GM18517 (cell line): ENCODE data around the gene IZUMO2.
"Not testable (repeated sequence)": the region's sequence is repeated elsewhere in the genome, so short reads cannot be mapped to it uniquely, and the experiment has no call there.

Source experiments
- ATAC-seq: cut with Tn5 transposase; IDR thresholded peaks from one replicate; pipeline ENCODE4 v1.9.1; 2021; ENCODE audit warnings: mild to moderate bottlenecking, moderate library complexity; ENCODE audit not compliant: unreplicated experiment

The IZUMO2 gene

GRCh38 chr19:50136603-50137365, 26.3 kb downstream of the IZUMO2 start:
- ATAC-seq, result not testable (repeated sequence)

- ATAC-seq, result not testable (repeated sequence)
These were observed 27.1 kb downstream of the IZUMO2 start for GRCh38 chr19:50135856-50136602.

GRCh38 chr19:50134777-50135719, 28.0 kb downstream of the IZUMO2 start:
- ATAC-seq, result not testable (repeated sequence)

- not testable (repeated sequence) for ATAC-seq
These were observed 29.3 kb downstream of the IZUMO2 start for GRCh38 chr19:50133518-50134492.

- ATAC-seq, result not testable (repeated sequence)
These were observed 59.1 kb downstream of the IZUMO2 start for GRCh38 chr19:50104012-50104411.

GRCh38 chr19:50103405-50103804, 59.7 kb downstream of the IZUMO2 start:
- ATAC-seq, result not testable (repeated sequence)
